Fibroblast of pulmonary artery (primary cell): ENCODE results near the gene UBASH3B.

Experiments used
- DNase-seq: peaks from one replicate; pipeline ENCODE4 v3.0.0-alpha.2; 2010; ENCODE audit warnings: low read depth
- H3K4me3 ChIP-seq: replicated peaks from 2 replicates; pipeline ENCODE4 v1.5.1; 2011; ENCODE audit warnings: low read depth, mild to moderate bottlenecking, control low read depth, low read length, moderate library complexity
- TF ChIP-seq, protein P1 (sequence below): IDR thresholded peaks from 2 replicates; pipeline ENCODE4 v1.5.1; 2011; ENCODE audit warnings: mild to moderate bottlenecking, control low read depth, low read length, inconsistent platforms; ENCODE audit errors: missing control alignments

Gene UBASH3B

DNA sequence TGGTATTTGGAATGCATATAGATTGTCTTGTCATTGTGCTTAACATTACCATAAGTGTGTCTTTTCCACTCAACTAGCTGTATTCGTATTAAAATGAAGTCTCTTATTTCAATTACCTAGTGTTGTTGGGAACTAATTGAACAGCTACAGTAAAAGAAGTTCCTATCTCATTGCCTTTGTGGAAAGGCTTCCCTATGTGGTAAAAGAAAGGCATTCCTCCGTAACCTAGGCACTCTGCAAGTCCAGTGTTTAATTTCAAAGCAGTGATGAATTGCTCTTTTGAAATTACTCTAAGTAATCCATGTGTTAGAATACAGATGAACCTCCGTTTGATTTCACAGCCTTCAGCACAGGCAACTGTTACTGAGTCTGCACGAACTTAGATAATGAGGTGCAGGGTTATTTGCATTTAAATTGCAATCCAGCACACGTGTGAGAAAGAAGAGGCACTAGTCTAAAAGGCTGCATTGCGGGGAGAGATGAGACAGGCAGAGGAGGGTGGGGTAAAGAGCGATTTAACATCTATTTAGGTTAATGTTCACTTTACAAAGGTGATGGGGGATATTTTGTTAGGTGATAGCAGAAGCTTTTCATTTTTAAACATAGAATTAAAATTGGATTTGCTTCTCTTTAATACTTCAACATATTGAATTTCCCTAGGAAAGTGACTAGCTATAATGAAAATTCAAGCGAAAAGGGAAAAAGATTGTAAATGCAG lies 157.8 kb downstream of the UBASH3B start:
- no peak overlapping the region for H3K4me3 ChIP-seq
- no peak for DNase-seq
- TF ChIP-seq, protein P1, sequence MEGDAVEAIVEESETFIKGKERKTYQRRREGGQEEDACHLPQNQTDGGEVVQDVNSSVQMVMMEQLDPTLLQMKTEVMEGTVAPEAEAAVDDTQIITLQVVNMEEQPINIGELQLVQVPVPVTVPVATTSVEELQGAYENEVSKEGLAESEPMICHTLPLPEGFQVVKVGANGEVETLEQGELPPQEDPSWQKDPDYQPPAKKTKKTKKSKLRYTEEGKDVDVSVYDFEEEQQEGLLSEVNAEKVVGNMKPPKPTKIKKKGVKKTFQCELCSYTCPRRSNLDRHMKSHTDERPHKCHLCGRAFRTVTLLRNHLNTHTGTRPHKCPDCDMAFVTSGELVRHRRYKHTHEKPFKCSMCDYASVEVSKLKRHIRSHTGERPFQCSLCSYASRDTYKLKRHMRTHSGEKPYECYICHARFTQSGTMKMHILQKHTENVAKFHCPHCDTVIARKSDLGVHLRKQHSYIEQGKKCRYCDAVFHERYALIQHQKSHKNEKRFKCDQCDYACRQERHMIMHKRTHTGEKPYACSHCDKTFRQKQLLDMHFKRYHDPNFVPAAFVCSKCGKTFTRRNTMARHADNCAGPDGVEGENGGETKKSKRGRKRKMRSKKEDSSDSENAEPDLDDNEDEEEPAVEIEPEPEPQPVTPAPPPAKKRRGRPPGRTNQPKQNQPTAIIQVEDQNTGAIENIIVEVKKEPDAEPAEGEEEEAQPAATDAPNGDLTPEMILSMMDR: no peak

DNA sequence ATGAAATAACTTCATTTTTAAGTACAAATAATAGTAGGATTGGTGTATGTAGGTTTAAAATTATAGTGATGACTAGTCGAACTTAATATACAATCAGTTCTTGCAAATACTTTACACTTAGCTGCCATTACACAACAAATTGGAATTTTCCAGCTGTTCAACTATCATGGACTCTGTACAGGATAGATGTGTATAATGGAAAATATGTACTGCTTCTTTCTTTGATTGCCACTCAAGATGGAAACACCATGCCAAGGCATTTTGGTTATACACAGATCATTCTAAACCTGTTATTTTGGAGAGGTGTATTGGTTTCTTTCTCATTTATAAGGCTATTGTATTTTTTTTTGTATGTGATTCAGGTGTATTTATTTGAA lies 158.4 kb downstream of the UBASH3B start:
- TF ChIP-seq, protein P1: no peak
- no peak for DNase-seq
- no peak overlapping the region for H3K4me3 ChIP-seq

DNA sequence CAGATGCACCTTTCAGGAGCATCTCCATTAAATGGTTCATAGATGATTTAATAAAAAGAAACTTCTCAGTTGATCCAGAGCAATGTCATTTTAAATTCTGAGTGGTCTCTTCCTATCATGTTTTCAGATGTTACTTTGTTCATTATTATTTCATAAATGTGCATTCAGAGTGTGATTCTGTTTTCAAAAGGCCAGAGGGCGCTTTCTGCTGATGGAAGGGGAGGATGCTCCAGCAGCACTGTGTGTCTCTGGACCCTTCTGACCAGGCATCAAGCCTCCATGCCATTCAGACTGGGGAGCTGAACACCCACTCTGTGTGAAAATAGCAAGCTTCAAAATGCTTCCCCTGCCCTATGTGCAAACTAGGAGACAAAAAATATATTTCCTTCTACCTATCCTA lies 158.9 kb downstream of the UBASH3B start:
- TF ChIP-seq, protein P1: peak; percentile 18
- H3K4me3 ChIP-seq: no peak overlapping the region
- DNase-seq: no peak

DNA sequence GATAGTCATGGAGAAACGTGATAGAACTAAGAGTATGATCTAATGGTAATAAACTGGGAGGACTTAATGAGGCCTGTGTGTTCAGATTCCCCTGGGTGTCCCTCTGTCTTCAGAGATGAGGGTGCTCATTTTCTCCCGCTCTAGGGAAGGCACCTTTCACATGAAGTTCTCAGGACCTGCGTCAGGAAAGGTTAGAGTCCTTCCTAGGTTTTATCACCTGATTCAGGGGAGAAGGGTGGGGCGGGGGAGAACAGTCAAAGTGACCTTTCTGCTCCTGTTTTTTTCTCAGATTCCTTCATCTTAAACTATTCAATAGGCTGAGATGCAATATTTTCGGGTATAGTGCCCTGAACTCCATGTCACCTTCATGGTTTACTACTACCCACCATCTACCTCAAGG lies 160.4 kb downstream of the UBASH3B start:
- TF ChIP-seq, protein P1: no peak
- DNase-seq: no peak
- H3K4me3 ChIP-seq: no peak overlapping the region

DNA sequence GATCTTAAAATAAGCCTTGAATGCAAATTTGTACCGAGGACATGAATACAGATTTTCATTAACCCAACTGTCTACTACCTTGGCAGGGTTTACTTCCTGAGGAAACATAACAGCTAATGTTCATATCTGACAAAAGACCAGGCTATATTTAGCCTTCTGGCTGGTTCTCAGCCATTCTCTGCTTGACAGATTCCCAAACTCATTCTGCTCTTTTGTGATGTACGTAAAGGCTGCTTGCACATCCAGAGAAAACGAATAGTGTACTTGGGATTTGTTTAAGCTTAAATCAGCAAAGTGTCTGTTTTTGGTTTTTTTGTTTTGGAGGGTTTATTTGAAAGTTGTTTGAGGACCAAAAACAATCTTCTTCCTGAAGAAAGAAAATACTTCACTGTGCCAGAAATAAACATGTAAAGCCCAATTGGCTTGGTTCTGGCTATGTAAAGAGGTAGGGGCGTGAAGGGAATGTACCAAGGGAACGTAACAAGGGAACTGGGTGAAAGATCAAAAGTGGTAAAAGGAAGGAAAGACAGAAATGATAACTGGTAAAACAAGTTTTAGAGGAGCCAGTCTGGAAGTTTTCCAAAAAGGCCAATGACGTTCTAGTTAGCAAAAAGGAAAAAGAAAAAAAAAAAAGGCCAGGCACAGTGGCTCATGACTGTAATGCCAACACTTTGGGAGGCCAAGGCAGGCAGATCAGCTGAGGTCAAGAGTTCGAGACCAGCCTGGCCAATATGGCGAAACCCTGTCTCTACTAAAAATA lies 161.4 kb downstream of the UBASH3B start:
- DNase-seq: peak; percentile 59
- H3K4me3 ChIP-seq: no peak overlapping the region
- TF ChIP-seq, protein P1: no peak

DNA sequence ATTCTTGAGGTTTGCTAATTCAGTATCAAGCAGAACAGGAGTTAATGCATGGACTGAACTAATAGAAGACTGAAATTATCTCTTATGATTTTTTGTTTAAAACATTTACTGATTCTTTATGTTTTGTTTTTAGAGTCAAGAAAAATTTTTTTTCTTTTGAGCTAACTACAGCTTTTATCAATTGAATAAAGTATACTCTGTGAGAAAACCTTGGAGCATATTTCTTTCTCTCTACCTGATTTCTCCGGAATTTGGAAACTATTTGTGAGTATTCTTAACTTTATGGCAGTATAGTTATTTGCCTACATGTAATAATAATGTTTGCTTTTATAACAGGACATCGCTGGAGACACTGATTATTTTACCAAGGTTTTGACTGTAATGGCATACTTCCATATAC lies 164.6 kb downstream of the UBASH3B start:
- H3K4me3 ChIP-seq: no peak overlapping the region
- DNase-seq: no peak
- TF ChIP-seq, protein P1: no peak

DNA sequence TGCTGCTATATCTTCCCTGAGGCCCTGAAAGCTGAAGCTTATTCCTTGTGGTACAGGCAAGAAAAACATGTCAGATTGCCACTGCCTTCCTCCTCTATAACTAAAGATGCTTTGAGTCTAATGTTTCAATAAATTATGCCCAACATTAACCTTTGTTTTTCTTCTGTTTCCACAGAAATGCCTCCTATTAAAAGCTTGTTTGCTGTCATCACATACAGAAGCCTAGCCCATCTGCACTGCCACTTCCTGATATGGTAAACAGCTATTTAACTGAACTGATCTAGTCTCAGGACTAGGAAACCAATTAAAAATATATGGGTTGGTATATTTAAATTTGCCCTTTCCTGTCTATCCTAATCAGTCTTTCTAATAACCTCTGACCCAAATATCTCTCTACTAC lies 165.6 kb downstream of the UBASH3B start:
- TF ChIP-seq, protein P1: no peak
- no peak for DNase-seq
- H3K4me3 ChIP-seq: no peak overlapping the region
